ENCODE data around the gene POU3F3. TPM values are rescaled to one million over a fixed set of nuclear protein-coding genes. Genes with fewer than 3 reads are reported as not detected.

Gene POU3F3
- total RNA-seq, 2 donors from 2014 or later = 0.42 TPM; not detected in 1

GRCh38 chr2:104888489-104889258 is 34.8 kb downstream of the POU3F3 start:
- DNase-seq = no peak
- intact Hi-C loops (cut with DNase I) = no loop called here
- Histone ChIP-seq H3K36me3 (no peaks in the 10 kb centered on the region), H3K27ac (peak overlapping the region; percentile 78), H3K4me3 (no peak overlapping the region), H3K9ac (ENCODE audit: low read depth in 2 of 2, low read length in 2 of 2) (no peak overlapping the region), H3K9me3 (no peaks in the 10 kb centered on the region), H3K27me3 (no peaks in the 10 kb centered on the region), H3K4me1 (no peaks in the 10 kb centered on the region)
- no peak for TF ChIP-seq CTCF (IDR thresholded peaks at IDR 0.05)

- Histone ChIP-seq H3K36me3 (no peaks in the 10 kb centered on the region), H3K27me3 (no peaks in the 10 kb centered on the region), H3K27ac (peak overlapping the region; percentile 78), H3K4me3 (no peak overlapping the region), H3K4me1 (no peaks in the 10 kb centered on the region), H3K9me3 (no peaks in the 10 kb centered on the region), H3K9ac (ENCODE audit: low read depth in 2 of 2, low read length in 2 of 2) (no peak overlapping the region)
- peak; percentile 88 for DNase-seq
- TF ChIP-seq CTCF (IDR thresholded peaks at IDR 0.05) = no peak
- intact Hi-C loops (cut with DNase I) = no loop called here
Observed at GRCh38 chr2:104889291-104889959, 35.5 kb downstream of the POU3F3 start.

- Histone ChIP-seq H3K27me3 (no peaks in the 10 kb centered on the region), H3K4me3 (no peak overlapping the region), H3K27ac (peak overlapping the region; percentile 78), H3K9me3 (no peaks in the 10 kb centered on the region), H3K9ac (ENCODE audit: low read depth in 2 of 2, low read length in 2 of 2) (no peak overlapping the region), H3K36me3 (no peaks in the 10 kb centered on the region), H3K4me1 (no peaks in the 10 kb centered on the region)
- intact Hi-C loops (cut with DNase I) = no loop called here
- TF ChIP-seq CTCF (IDR thresholded peaks at IDR 0.05) = no peak
- peak; percentile 71 for DNase-seq
Observed at GRCh38 chr2:104889960-104890684, 36.2 kb downstream of the POU3F3 start.

- no peak for TF ChIP-seq CTCF (IDR thresholded peaks at IDR 0.05)
- Histone ChIP-seq H3K4me1 (no peaks in the 10 kb centered on the region), H3K4me3 (no peak overlapping the region), H3K27ac (no peak overlapping the region), H3K27me3 (no peaks in the 10 kb centered on the region), H3K9me3 (no peaks in the 10 kb centered on the region), H3K36me3 (no peaks in the 10 kb centered on the region), H3K9ac (ENCODE audit: low read depth in 2 of 2, low read length in 2 of 2) (no peak overlapping the region)
- no peak for DNase-seq
- intact Hi-C loops (cut with DNase I) = no loop called here
Observed at GRCh38 chr2:104890685-104891069, 36.8 kb downstream of the POU3F3 start.

- no peaks in the 10 kb centered on the region for H3K4me1 ChIP-seq
- H3K27ac ChIP-seq = no peak overlapping the region
- H3K4me3 ChIP-seq = no peak overlapping the region
- DNase-seq = no peak
- H3K9me3 ChIP-seq = no peaks in the 10 kb centered on the region
- H3K36me3 ChIP-seq = no peaks in the 10 kb centered on the region
- TF ChIP-seq CTCF (IDR thresholded peaks at IDR 0.05) = no peak
- intact Hi-C loops (cut with DNase I) = no loop called here
- H3K9ac ChIP-seq (ENCODE audit: low read depth in 2 of 2, low read length in 2 of 2) = no peak overlapping the region
- H3K27me3 ChIP-seq = no peaks in the 10 kb centered on the region
Observed at GRCh38 chr2:104891145-104891544, 37.2 kb downstream of the POU3F3 start.
